Brain microvascular endothelial cell (primary cell): ENCODE measurements around the gene CLMP.

ENCODE experiments used
- DNase-seq: peaks from one replicate; pipeline ENCODE4 v3.0.0-alpha.2; 2020
- H3K27ac ChIP-seq: fragments of 250-450 bp; sonication (Bioruptor Pico); 2 replicates; pipeline ENCODE4 v1.5.1; 2020; ENCODE audit warnings: mild to moderate bottlenecking, moderate library complexity
- H3K27me3 ChIP-seq: fragments of 250-450 bp; sonication (Bioruptor Pico); replicated peaks from 2 replicates; pipeline ENCODE4 v1.5.1; 2020; ENCODE audit warnings: mild to moderate bottlenecking
- H3K36me3 ChIP-seq: fragments of 250-450 bp; sonication (Bioruptor Pico); replicated peaks from 2 replicates; pipeline ENCODE4 v1.5.1; 2020; ENCODE audit warnings: mild to moderate bottlenecking
- H3K4me3 ChIP-seq: 2 replicates; pipeline ENCODE4 v1.5.1; 2011; ENCODE audit warnings: low read depth, mild to moderate bottlenecking, control low read depth, low read length, moderate library complexity
- CTCF ChIP-seq: IDR thresholded peaks from 2 replicates; pipeline ENCODE4 v1.5.1; 2011; ENCODE audit warnings: low read depth, mild to moderate bottlenecking, moderate library complexity, low read length, control low read depth, inconsistent platforms; ENCODE audit errors: missing control alignments
- in situ Hi-C: cut with HindIII; loops from 2 replicates; pipeline ENCODE4 v1.10.0; 2017; ENCODE audit warnings: low sequenced_read_pairs, low pct_ligation_motif_present

Gene CLMP

DNA sequence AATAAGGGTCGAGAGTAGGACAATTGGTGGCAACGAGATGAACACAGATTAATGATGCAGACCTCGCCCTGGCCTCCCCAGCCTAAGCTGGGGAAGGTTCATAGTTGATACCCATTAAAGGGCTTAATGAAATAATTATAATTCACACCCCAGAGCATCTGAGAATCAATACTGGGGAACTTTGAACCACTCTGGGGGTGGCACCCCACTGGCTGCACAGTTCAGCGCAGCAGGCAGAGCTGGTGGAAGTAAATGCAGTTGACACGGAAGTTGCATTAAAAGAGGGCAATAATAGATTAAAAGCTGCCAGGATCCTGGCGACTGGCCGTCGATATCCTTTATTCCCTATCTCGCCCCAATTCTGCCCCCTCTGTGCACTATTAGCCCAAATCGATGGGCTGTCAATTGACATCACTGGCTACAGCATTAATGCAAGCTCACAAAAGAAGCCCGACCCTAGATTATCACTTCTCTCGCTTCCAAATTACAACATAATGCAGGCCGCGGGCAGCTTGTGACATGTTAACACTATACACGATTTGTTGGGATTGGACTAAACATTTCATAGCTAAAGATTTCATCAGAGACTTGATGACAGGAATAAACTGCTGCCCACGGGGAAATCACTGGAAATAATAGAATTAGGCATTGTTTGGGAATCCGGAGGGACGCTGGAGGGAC is 147.6 kb downstream of the CLMP start:
- H3K27me3 ChIP-seq = no peaks in the 10 kb centered on the region
- no peak overlapping the region for H3K27ac ChIP-seq
- in situ Hi-C loops = no loop called here
- TF ChIP-seq CTCF = no peak
- DNase-seq = no peak
- H3K36me3 ChIP-seq = no peaks in the 10 kb centered on the region
- no peak overlapping the region for H3K4me3 ChIP-seq

GRCh38 chr11:123046473-123047259 is 148.4 kb downstream of the CLMP start:
- DNase-seq = no peak
- no peak overlapping the region for H3K27ac ChIP-seq
- H3K4me3 ChIP-seq = no peak overlapping the region
- in situ Hi-C loops = no loop called here
- no peaks in the 10 kb centered on the region for H3K36me3 ChIP-seq
- no peaks in the 10 kb centered on the region for H3K27me3 ChIP-seq
- no peak for TF ChIP-seq CTCF

DNA sequence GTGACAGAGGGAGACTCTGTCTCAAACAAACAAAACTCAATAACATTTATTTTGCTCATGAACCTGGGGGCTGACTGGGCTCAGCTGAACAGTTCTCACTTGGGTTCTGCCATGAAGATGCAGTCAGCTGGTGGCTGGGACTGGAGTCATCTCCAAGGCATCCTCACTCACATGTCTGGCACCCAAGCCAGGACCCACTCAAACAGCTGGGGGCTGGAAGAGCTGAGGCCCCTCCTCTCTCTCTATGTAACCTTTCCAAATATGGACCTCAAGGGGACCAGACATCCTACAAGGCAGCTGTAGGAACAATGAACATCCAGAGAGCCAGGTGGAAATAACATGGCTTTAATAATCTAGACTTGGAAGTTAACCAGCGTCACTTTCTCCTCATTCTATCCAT is 149.9 kb downstream of the CLMP start:
- TF ChIP-seq CTCF = no peak
- H3K27me3 ChIP-seq = no peaks in the 10 kb centered on the region
- no peak for DNase-seq
- H3K36me3 ChIP-seq = no peaks in the 10 kb centered on the region
- in situ Hi-C loops = no loop called here
- no peak overlapping the region for H3K4me3 ChIP-seq
- no peak overlapping the region for H3K27ac ChIP-seq

DNA sequence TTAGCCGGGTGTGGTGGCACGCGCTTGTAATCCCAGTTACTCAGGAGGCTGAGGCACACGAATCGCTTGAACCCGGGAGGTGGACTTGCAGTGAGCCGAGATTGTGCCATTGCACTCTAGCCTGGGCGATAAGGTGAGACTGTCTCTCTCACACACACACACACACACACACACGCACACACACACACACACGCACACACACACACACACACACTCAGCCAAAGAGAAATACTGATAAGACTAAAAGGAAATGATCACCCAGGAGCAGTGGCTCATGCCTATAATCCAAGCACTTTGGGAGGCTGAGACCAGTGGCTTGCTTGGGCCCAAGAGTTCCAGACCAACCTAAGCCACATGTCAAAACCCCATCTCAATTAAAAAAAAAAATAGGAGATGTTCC is 153.9 kb downstream of the CLMP start:
- Histone ChIP-seq H3K27ac (no peak overlapping the region), H3K4me3 (no peak overlapping the region), H3K36me3 (no peaks in the 10 kb centered on the region), H3K27me3 (no peaks in the 10 kb centered on the region)
- DNase-seq = no peak
- in situ Hi-C loops = no loop called here
- TF ChIP-seq CTCF = no peak

- in situ Hi-C loops = no loop called here
- no peak for TF ChIP-seq CTCF
- no peak overlapping the region for H3K4me3 ChIP-seq
Observed at GRCh38 chr11:123040111-123040432, 155.0 kb downstream of the CLMP start.

DNA sequence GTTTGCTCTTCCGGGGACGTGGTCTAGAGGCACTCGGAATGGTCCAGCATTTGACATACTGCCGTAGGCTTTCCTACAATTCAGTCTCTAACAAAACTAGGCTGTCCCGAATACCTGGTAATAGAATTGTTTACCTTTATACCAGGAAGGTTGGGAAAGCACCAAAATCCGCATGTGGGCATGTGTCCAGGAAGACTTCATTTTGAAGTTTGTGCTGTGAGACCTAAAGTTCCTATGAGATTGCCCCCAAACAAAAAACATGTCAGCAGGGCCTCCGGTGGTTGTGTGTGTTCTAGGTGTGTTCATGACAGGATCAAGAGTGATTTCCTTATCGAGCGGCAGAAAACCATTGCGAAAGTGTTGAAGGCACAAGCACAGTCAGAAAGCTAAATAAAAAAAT is 159.2 kb downstream of the CLMP start:
- TF ChIP-seq CTCF = no peak
- in situ Hi-C loops = no loop called here
- H3K27ac ChIP-seq = no peak overlapping the region
- H3K4me3 ChIP-seq = no peak overlapping the region
- H3K27me3 ChIP-seq = no peaks in the 10 kb centered on the region
- H3K36me3 ChIP-seq = no peaks in the 10 kb centered on the region
- no peak for DNase-seq

More at GRCh38 chr11:123040111-123040432, 155.0 kb downstream of the CLMP start:
- H3K27ac ChIP-seq = no peak overlapping the region
- H3K27me3 ChIP-seq = no peaks in the 10 kb centered on the region
- DNase-seq = no peak
- no peaks in the 10 kb centered on the region for H3K36me3 ChIP-seq
